K562 (cell line): ENCODE results near the gene KMT2A.

Source experiments
- CBX5 ChIP-seq: IDR thresholded peaks from 2 replicates; pipeline ENCODE4 v1.6.1; 2014; ENCODE audit warnings: low read depth, borderline replicate concordance
- FIP1L1 ChIP-seq: fragments of 200-400 bp; formaldehyde crosslinking; IDR thresholded peaks from 2 replicates; pipeline ENCODE4 v1.6.1; 2018; ENCODE audit warnings: mild to moderate bottlenecking, low read depth, low read length; ENCODE audit not compliant: poor library complexity, severe bottlenecking
- JUND ChIP-seq, 2 experiments: IDR thresholded peaks; 2 replicates in 1 of 2; 3 replicates in 1 of 2; pipeline ENCODE4 v1.6.1; 2011; ENCODE audit warnings: borderline replicate concordance in 2 of 2, low read depth in 2 of 2, low read length in 2 of 2, improper control_type of control experiment in 1 of 2, missing biosample characterization in 1 of 2, missing genetic modification characterization in 1 of 2, missing genetic modification reagents in 1 of 2
- POLR2A ChIP-seq: fragments of 450-650 bp; conservative IDR thresholded peaks from 2 replicates; pipeline ENCODE4 v1.6.1; 2016
- POLR2AphosphoS5 ChIP-seq: IDR thresholded peaks from 2 replicates; pipeline ENCODE4 v1.6.1; 2011; ENCODE audit warnings: mild to moderate bottlenecking, low read depth, low read length, moderate library complexity; ENCODE audit not compliant: control insufficient read depth, insufficient read depth
- SP1 ChIP-seq: sonication (generic); formaldehyde crosslinking; IDR thresholded peaks from 2 replicates; pipeline ENCODE4 v1.8.1; 2022; ENCODE audit warnings: mild to moderate bottlenecking, missing genetic modification reagents
- TAF1 ChIP-seq: IDR thresholded peaks from 2 replicates; pipeline ENCODE4 v1.6.1; 2011; ENCODE audit warnings: mild to moderate bottlenecking, low read length, moderate library complexity; ENCODE audit not compliant: insufficient read depth, control insufficient read depth, severe bottlenecking; ENCODE audit errors: extremely low read depth
- ZNF239 ChIP-seq: fragments of 250-450 bp; sonication (Bioruptor Pico); IDR thresholded peaks from 2 replicates; pipeline ENCODE4 v1.4.0; 2020; ENCODE audit warnings: mild to moderate bottlenecking
- ZNF707 ChIP-seq: fragments of 250-450 bp; sonication (Bioruptor Pico); conservative IDR thresholded peaks from 2 replicates; pipeline ENCODE4 v1.8.0; 2022; ENCODE audit warnings: inconsistent platforms, mild to moderate bottlenecking, moderate library complexity
- TF ChIP-seq, protein P1 (sequence below): sonication (generic); formaldehyde crosslinking; IDR thresholded peaks from 2 replicates; pipeline ENCODE4 v1.8.0; 2022; ENCODE audit warnings: mild to moderate bottlenecking, low read depth, missing genetic modification reagents

DNA sequence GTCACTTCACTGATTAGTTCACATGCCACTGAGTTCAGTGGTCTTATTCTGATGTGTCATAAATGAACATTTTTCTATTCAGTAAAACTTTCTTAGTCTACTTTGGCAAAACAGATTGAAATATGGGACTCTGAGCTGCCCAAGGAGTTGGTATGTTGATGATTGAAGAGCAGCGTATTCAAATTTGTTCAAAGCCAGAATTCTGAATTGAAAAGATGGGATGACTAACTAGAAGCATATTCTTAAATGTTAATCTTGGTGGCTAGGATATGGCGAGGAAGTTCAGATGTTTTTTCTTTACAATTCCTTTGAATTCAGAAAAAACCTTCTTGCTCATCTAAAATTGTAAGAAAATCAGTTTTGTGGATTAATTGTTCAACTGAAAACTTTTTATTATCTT lies 34.7 kb downstream of the KMT2A start:
- TF ChIP-seq SP1 (CRISPR knock-in tag) (no peak), POLR2AphosphoS5 (no peak), JUND (IDR thresholded peaks at IDR 0.05; ENCODE audit: borderline replicate concordance, low read depth, low read length) (no peak), JUND (tag; IDR thresholded peaks at IDR 0.05; ENCODE audit: borderline replicate concordance, low read depth, low read length) (no peak), ZNF239 (no peak), ZNF707 (no peak), POLR2A (no peak), FIP1L1 (no peak), CBX5 (no peak), TAF1 (no peak)
- TF ChIP-seq, protein P1, sequence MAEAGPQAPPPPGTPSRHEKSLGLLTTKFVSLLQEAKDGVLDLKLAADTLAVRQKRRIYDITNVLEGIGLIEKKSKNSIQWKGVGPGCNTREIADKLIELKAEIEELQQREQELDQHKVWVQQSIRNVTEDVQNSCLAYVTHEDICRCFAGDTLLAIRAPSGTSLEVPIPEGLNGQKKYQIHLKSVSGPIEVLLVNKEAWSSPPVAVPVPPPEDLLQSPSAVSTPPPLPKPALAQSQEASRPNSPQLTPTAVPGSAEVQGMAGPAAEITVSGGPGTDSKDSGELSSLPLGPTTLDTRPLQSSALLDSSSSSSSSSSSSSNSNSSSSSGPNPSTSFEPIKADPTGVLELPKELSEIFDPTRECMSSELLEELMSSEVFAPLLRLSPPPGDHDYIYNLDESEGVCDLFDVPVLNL (CRISPR knock-in tag), result no peak
